Measurements from ENCODE around the gene MYO10. TPM values are rescaled to one million over a fixed set of nuclear protein-coding genes. Genes with fewer than 3 reads are reported as not detected.

Gene MYO10
- total RNA-seq, 1 experiment from 2014 or later: 89.8 TPM

- TF ChIP-seq KAT7 (CRISPR knock-in tag; IDR thresholded peaks at IDR 0.05; ENCODE audit: borderline replicate concordance) (no peak), ZNF219 (CRISPR knock-in tag; IDR thresholded peaks at IDR 0.05; ENCODE audit: borderline replicate concordance) (no peak), NFATC4 (CRISPR knock-in tag; IDR thresholded peaks at IDR 0.05) (no peak), SMAD3 (CRISPR knock-in tag; IDR thresholded peaks at IDR 0.05; ENCODE audit: borderline replicate concordance) (no peak), RELA (CRISPR knock-in tag; IDR thresholded peaks at IDR 0.05; ENCODE audit: borderline replicate concordance) (no peak), ARID4B (CRISPR knock-in tag; IDR thresholded peaks at IDR 0.05; ENCODE audit: borderline replicate concordance) (no peak), GABPB1 (CRISPR knock-in tag; IDR thresholded peaks at IDR 0.05) (no peak), SMAD4 (CRISPR knock-in tag; IDR thresholded peaks at IDR 0.05) (no peak), ESRRA (CRISPR knock-in tag; IDR thresholded peaks at IDR 0.05; ENCODE audit: borderline replicate concordance) (no peak), ATF1 (CRISPR knock-in tag; IDR thresholded peaks at IDR 0.05) (no peak), JAZF1 (CRISPR knock-in tag; IDR thresholded peaks at IDR 0.05) (no peak), AFF4 (CRISPR knock-in tag; IDR thresholded peaks at IDR 0.05; ENCODE audit: borderline replicate concordance) (no peak), GRHL2 (CRISPR knock-in tag; IDR thresholded peaks at IDR 0.05; ENCODE audit: insufficient replicate concordance, severe bottlenecking) (no peak), AR (CRISPR knock-in tag; IDR thresholded peaks at IDR 0.05) (no peak), ZNF263 (CRISPR knock-in tag; IDR thresholded peaks at IDR 0.05; ENCODE audit: low read depth) (no peak), ZNF423 (CRISPR knock-in tag; IDR thresholded peaks at IDR 0.05) (no peak)
- TF ChIP-seq, protein P1, sequence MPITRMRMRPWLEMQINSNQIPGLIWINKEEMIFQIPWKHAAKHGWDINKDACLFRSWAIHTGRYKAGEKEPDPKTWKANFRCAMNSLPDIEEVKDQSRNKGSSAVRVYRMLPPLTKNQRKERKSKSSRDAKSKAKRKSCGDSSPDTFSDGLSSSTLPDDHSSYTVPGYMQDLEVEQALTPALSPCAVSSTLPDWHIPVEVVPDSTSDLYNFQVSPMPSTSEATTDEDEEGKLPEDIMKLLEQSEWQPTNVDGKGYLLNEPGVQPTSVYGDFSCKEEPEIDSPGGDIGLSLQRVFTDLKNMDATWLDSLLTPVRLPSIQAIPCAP (CRISPR knock-in tag; IDR thresholded peaks at IDR 0.05): no peak
- TF ChIP-seq, protein P2, sequence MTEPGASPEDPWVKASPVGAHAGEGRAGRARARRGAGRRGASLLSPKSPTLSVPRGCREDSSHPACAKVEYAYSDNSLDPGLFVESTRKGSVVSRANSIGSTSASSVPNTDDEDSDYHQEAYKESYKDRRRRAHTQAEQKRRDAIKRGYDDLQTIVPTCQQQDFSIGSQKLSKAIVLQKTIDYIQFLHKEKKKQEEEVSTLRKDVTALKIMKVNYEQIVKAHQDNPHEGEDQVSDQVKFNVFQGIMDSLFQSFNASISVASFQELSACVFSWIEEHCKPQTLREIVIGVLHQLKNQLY (CRISPR knock-in tag; IDR thresholded peaks at IDR 0.05): no peak
- TF ChIP-seq, protein P3, sequence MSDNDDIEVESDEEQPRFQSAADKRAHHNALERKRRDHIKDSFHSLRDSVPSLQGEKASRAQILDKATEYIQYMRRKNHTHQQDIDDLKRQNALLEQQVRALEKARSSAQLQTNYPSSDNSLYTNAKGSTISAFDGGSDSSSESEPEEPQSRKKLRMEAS (CRISPR knock-in tag; IDR thresholded peaks at IDR 0.05): no peak
- Mint-ChIP-seq H3K27me3 (ENCODE audit: low read depth) (peaks cover 55% of the 10 kb centered on the region), H3K4me1 (peaks cover 48% of the 10 kb centered on the region), H3K4me3 (no peak overlapping the region), H3K9me3 (no peaks in the 10 kb centered on the region), H3K27ac (no peak overlapping the region), H3K36me3 (no peaks in the 10 kb centered on the region; the same call in 1 of the 2 replicates)
- ATAC-seq (no peak), DNase-seq (ENCODE audit: low spot score) (no peak)
- ChIA-PET CTCF (interaction anchor here (0.5 to 2.6 kb wide), 6 partner anchors 9 to 259 kb away, joined by 3 to 17 read pairs (median 4); no protein-coding TSS in a partner anchor), POLR2A (interaction anchor here (0.5 kb wide), 1 partner anchor 21 kb away, joined by 3 read pairs; no protein-coding TSS in a partner anchor)
Observed at GRCh38 chr5:16931334-16932110, 4.6 kb downstream of the MYO10 start.
